Measurements from ENCODE around the gene AOAH. TPM values are rescaled to one million over a fixed set of nuclear protein-coding genes. Genes with fewer than 3 reads are reported as not detected.
"Not testable (repeated sequence)": the region's sequence is repeated elsewhere in the genome, so short reads cannot be mapped to it uniquely, and the experiment has no call there.

AOAH gene
- total RNA-seq, 2 donors from 2014 or later, result 2.5 to 7.2 TPM

DNA sequence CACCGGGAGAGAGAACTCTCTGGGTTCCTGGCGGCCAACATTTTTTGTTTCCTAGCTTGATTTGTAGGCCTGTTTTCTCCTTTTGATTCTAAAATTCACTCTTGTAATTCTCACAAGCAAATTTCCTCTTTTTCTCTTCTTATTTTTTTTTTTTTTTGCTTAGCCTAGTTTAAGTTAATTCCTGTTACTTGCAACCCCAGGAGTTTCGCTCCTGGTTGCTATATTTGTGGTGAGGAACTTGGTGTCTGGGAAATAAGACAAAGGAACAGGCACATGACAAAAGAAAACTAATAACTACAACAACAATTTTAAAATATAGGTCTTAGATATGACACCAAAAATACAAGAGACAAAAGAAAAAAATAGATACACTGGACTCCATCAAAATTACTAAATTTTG, 6.7 kb downstream of the AOAH start:
- no peak for DNase-seq (ENCODE audit: low spot score)
- H3K36me3 ChIP-seq, result no peaks in the 10 kb centered on the region
- no peak overlapping the region for H3K4me3 ChIP-seq
- H3K4me1 ChIP-seq, result no peaks in the 10 kb centered on the region
- H3K27me3 ChIP-seq, result no peaks in the 10 kb centered on the region
- no peak overlapping the region for H3K27ac ChIP-seq
- H3K9me3 ChIP-seq, result no peaks in the 10 kb centered on the region
- TF ChIP-seq, protein P1, sequence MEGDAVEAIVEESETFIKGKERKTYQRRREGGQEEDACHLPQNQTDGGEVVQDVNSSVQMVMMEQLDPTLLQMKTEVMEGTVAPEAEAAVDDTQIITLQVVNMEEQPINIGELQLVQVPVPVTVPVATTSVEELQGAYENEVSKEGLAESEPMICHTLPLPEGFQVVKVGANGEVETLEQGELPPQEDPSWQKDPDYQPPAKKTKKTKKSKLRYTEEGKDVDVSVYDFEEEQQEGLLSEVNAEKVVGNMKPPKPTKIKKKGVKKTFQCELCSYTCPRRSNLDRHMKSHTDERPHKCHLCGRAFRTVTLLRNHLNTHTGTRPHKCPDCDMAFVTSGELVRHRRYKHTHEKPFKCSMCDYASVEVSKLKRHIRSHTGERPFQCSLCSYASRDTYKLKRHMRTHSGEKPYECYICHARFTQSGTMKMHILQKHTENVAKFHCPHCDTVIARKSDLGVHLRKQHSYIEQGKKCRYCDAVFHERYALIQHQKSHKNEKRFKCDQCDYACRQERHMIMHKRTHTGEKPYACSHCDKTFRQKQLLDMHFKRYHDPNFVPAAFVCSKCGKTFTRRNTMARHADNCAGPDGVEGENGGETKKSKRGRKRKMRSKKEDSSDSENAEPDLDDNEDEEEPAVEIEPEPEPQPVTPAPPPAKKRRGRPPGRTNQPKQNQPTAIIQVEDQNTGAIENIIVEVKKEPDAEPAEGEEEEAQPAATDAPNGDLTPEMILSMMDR (IDR thresholded peaks at IDR 0.05), result no peak

DNA sequence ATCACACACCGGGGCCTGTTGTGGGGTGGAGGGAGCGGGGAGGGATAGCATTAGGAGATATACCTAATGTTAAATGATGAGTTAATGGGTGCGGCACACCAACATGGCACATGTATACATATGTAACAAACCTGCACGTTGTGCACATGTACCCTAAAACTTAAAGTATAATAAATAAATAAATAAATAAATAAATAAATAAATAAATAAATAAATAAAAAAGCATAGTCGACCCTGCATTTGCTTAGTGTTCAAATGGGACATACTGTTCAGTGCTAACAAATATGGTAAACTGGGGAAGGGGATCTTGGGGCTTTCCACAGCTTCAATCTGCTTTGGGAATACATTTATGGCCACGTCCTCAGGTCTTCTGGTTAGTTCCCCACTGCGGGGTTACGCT, 7.5 kb downstream of the AOAH start:
- not testable (repeated sequence) for H3K4me3 ChIP-seq; DNase-seq (ENCODE audit: low spot score); H3K27ac ChIP-seq; H3K36me3 ChIP-seq; H3K4me1 ChIP-seq; H3K27me3 ChIP-seq; H3K9me3 ChIP-seq

DNA sequence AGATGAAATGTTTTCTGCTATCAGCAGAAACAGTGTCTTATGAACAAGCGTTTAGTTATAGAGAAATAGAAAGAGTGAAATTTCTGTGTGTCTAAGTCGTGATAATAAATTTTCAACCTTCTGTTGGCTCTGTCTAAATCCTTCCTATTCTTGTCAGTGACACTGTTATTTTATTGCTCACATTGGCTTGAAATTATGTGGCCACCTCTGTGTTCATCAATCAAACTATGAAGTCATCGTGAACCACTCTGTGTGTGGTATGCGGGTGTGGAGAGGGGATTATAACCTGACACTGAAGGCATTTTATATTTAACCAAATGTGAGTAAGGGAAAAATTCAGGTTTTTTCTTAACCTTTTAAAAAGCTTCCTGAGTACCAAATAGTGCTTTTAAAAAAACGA, 12.3 kb downstream of the AOAH start:
- Histone ChIP-seq H3K4me1 (no peaks in the 10 kb centered on the region), H3K4me3 (no peak overlapping the region), H3K9me3 (no peaks in the 10 kb centered on the region), H3K36me3 (no peaks in the 10 kb centered on the region), H3K27ac (no peak overlapping the region), H3K27me3 (no peaks in the 10 kb centered on the region)
- no peak for DNase-seq (ENCODE audit: low spot score)
- TF ChIP-seq, protein P1 (IDR thresholded peaks at IDR 0.05), result no peak

DNA sequence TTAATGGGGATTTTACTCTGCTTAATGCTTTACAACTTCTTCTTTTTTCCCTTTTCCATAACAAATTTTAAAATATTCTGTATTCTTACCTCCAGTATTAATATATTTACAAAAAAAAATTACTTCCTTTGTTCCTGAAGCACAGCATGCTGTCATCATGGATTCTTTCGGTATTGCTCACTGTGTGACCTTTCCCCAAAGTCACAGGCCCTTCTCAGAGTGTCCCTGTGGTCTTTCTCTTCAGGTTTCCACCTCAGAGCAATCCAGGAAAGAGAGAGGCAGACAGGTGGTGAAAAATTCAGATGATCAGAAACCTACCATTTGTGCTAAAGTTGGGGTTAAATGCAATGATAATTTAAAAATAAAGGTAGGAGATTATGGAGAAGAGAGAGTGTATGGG, 13.0 kb downstream of the AOAH start:
- TF ChIP-seq, protein P1 (IDR thresholded peaks at IDR 0.05), result no peak
- Histone ChIP-seq H3K27me3 (no peaks in the 10 kb centered on the region), H3K27ac (no peak overlapping the region), H3K4me1 (no peaks in the 10 kb centered on the region), H3K9me3 (peaks cover 0 to 6% of the 10 kb centered on the region in 2 donors), H3K4me3 (no peak overlapping the region), H3K36me3 (no peaks in the 10 kb centered on the region)
- DNase-seq (ENCODE audit: low spot score), result no peak

DNA sequence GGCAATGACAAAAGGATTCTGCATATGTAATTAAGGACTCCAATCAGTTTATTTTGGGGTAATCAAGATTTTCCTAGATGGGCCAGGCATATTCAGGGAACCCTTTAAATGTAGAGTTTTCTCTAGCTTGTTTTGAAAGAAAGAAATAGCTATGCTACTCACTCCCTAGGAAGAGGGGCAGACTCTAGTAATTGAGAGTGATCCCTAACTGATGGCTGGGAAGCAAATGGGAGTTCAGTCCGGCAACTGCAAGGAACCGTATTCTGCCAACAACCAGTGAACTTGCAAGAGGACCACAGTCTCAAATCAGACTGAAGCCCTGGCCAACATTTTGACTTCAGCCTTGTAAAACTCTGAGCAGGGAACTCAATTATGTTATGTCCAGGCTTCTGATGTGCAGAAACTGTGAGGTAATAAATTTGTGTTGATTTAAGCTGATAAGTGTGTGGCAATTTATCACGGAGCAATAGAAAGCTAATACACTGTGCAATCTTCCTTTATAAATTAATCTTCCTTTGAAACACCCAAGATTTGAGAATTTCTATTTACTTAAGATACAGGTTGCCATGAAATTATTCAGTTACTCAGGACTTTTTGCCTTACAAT, 14.0 kb downstream of the AOAH start:
- Histone ChIP-seq H3K4me3 (no peak overlapping the region), H3K36me3 (no peaks in the 10 kb centered on the region), H3K27ac (no peak overlapping the region), H3K27me3 (no peaks in the 10 kb centered on the region), H3K9me3 (peaks cover 0 to 11% of the 10 kb centered on the region in 2 donors), H3K4me1 (no peaks in the 10 kb centered on the region)
- DNase-seq (ENCODE audit: low spot score), result no peak
- TF ChIP-seq, protein P1 (IDR thresholded peaks at IDR 0.05), result no peak

DNA sequence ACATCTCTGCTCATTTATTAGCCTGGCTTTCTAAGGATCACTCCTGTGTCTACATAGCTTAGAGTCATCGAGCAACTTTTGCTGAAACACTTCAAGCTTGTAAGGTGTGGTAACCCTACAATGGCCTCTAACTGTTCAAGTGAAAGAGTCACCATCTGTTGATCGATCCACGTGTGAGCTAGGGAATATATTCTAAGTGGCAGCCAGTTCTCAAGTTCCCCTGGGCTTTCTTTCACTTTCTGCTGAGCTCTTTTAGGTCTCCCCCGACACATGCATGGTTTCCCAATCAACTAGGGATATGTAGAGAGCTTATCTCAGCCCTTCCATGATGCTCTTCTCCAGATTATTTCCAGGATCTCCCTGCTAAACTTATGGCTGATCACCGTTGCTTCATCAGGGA, 15.5 kb downstream of the AOAH start:
- Histone ChIP-seq H3K36me3 (no peaks in the 10 kb centered on the region), H3K27ac (no peak overlapping the region), H3K4me1 (no peaks in the 10 kb centered on the region), H3K9me3 (peaks cover 0 to 11% of the 10 kb centered on the region in 2 donors), H3K4me3 (no peak overlapping the region), H3K27me3 (no peaks in the 10 kb centered on the region)
- no peak for DNase-seq (ENCODE audit: low spot score)
- TF ChIP-seq, protein P1 (IDR thresholded peaks at IDR 0.05), result no peak
